ENCODE results near the gene OSMR.

Gene OSMR

DNA sequence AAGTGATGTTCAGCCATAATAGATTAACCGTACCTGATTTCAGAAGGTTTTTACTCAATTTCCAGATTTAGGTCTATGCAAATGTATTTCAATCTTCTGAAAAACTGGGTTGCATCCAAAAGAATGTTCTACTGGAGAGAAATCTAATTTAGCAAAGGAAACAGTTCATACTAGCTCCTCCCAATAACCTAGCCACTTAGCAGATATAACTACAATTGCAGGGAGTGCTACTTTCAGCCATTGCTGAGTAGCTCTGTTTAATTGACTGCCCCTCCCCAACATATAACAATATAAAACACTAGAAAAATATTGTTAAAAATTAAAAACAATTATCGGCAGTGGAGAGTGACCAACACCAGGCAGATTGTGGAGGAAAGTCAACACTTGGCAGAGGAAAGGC is 7.9 kb upstream of the OSMR start:
- Histone ChIP-seq H3K4me2 (ENCODE audit: insufficient read depth, low read length) (no peak overlapping the region), H3K9me3 (ENCODE audit: insufficient read depth, low read length, severe bottlenecking) (no peaks in the 10 kb centered on the region), H3K36me3 (ENCODE audit: insufficient read depth, low read length) (no peaks in the 10 kb centered on the region), H3K9ac (ENCODE audit: low read depth, low read length) (no peak overlapping the region), H3K27ac (ENCODE audit: low read length) (no peak overlapping the region), H3K27me3 (ENCODE audit: insufficient read depth, low read length, poor library complexity) (peaks cover 15% of the 10 kb centered on the region), H3K79me2 (ENCODE audit: insufficient read depth, low read length) (no peaks in the 10 kb centered on the region), H3K4me3 (ENCODE audit: low read depth in 1 of 2, low read length in 2 of 2) (no peak overlapping the region), H3K4me1 (ENCODE audit: insufficient read depth, low read length) (no peaks in the 10 kb centered on the region), H4K20me1 (ENCODE audit: insufficient read depth, low read length) (no peaks in the 10 kb centered on the region), H2AFZ (ENCODE audit: low read depth, low read length) (no peak overlapping the region)
- ATAC-seq (ENCODE audit: insufficient read depth, low read depth) (no peak), DNase-seq (no peak)
- no peak for TF ChIP-seq CTCF (IDR thresholded peaks at IDR 0.05; ENCODE audit: borderline replicate concordance, extremely low read depth, low read length, poor library complexity, severe bottlenecking)
- no peak for TF ChIP-seq EZH2 (IDR thresholded peaks at IDR 0.05; ENCODE audit: borderline replicate concordance, low read depth, low read length, severe bottlenecking)

DNA sequence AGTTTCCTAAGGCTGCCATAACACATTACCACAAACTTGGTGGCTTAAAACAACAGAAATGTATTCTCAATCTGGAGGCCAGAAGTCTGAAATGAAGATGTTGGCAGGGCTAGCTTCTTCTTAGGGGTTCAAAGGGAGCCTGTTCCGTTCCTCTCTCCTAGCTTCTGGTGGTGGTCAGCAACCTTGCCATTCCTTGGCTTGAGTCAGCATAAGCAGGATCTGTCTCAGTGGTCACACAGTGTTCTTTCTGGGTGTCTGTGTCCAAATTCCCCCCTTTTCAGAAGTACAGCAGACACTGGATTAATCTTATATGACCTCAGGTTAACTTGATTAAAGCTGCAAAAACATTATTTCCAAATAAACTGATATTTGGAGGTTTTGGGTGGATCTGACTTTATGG is 2.1 kb upstream of the OSMR start:
- H3K9ac ChIP-seq (ENCODE audit: low read depth, low read length), result no peak overlapping the region
- H2AFZ ChIP-seq (ENCODE audit: low read depth, low read length), result no peak overlapping the region
- no peak overlapping the region for H3K27ac ChIP-seq (ENCODE audit: low read length)

GRCh38 chr5:38846379-38847011 is 683 bp downstream of the OSMR start:
- peaks cover under 1% of the 10 kb centered on the region for H3K27me3 ChIP-seq (ENCODE audit: insufficient read depth, low read length, poor library complexity)
- no peak overlapping the region for H3K4me3 ChIP-seq (ENCODE audit: low read depth in 1 of 2, low read length in 2 of 2)
- no peaks in the 10 kb centered on the region for H3K4me1 ChIP-seq (ENCODE audit: insufficient read depth, low read length)
- no peaks in the 10 kb centered on the region for H4K20me1 ChIP-seq (ENCODE audit: insufficient read depth, low read length)
- H3K36me3 ChIP-seq (ENCODE audit: insufficient read depth, low read length), result no peaks in the 10 kb centered on the region
- H3K27ac ChIP-seq (ENCODE audit: low read length), result no peak overlapping the region
- DNase-seq, result no peak
- H3K79me2 ChIP-seq (ENCODE audit: insufficient read depth, low read length), result no peaks in the 10 kb centered on the region
- H2AFZ ChIP-seq (ENCODE audit: low read depth, low read length), result no peak overlapping the region
- peaks cover 5% of the 10 kb centered on the region for H3K9me3 ChIP-seq (ENCODE audit: insufficient read depth, low read length, severe bottlenecking)
- no peak overlapping the region for H3K4me2 ChIP-seq (ENCODE audit: insufficient read depth, low read length)
- no peak overlapping the region for H3K9ac ChIP-seq (ENCODE audit: low read depth, low read length)
- no peak for TF ChIP-seq EZH2 (IDR thresholded peaks at IDR 0.05; ENCODE audit: borderline replicate concordance, low read depth, low read length, severe bottlenecking)
- no peak for TF ChIP-seq CTCF (IDR thresholded peaks at IDR 0.05; ENCODE audit: borderline replicate concordance, extremely low read depth, low read length, poor library complexity, severe bottlenecking)
- no peak for ATAC-seq (ENCODE audit: insufficient read depth, low read depth)

More for the DNA sequence above, 2.1 kb upstream of the OSMR start:
- Histone ChIP-seq H3K4me1 (ENCODE audit: insufficient read depth, low read length) (no peaks in the 10 kb centered on the region), H3K36me3 (ENCODE audit: insufficient read depth, low read length) (no peaks in the 10 kb centered on the region), H3K27me3 (ENCODE audit: insufficient read depth, low read length, poor library complexity) (peaks cover 7% of the 10 kb centered on the region), H3K4me2 (ENCODE audit: insufficient read depth, low read length) (no peak overlapping the region), H3K79me2 (ENCODE audit: insufficient read depth, low read length) (no peaks in the 10 kb centered on the region), H3K4me3 (ENCODE audit: low read depth in 1 of 2, low read length in 2 of 2) (no peak overlapping the region), H3K9me3 (ENCODE audit: insufficient read depth, low read length, severe bottlenecking) (peaks cover 5% of the 10 kb centered on the region), H4K20me1 (ENCODE audit: insufficient read depth, low read length) (no peaks in the 10 kb centered on the region)
- DNase-seq, result no peak
- TF ChIP-seq CTCF (IDR thresholded peaks at IDR 0.05; ENCODE audit: borderline replicate concordance, extremely low read depth, low read length, poor library complexity, severe bottlenecking), result no peak
- TF ChIP-seq EZH2 (IDR thresholded peaks at IDR 0.05; ENCODE audit: borderline replicate concordance, low read depth, low read length, severe bottlenecking), result no peak
- ATAC-seq (ENCODE audit: insufficient read depth, low read depth), result no peak

Data from DND-41 (cell line).